Liver (tissue), 3 donors: ENCODE data around the gene ZNF273.

Experiments
- GABPA ChIP-seq, 2 donors: IDR thresholded peaks in 1 of 2; conservative IDR thresholded peaks in 1 of 2; 2 replicates each; pipeline ENCODE4 v1.6.1; 2016; ENCODE audit warnings: antibody characterized with exemption in 2 of 2, mild to moderate bottlenecking in 1 of 2, moderate library complexity in 1 of 2
- JUND ChIP-seq, 2 donors: IDR thresholded peaks; 2 replicates each; pipeline ENCODE4 v1.6.1; 2016; ENCODE audit warnings: antibody characterized with exemption in 2 of 2
- NR2F2 ChIP-seq: IDR thresholded peaks from 2 replicates; pipeline ENCODE4 v1.6.1; 2016; ENCODE audit warnings: antibody characterized with exemption
- RAD21 ChIP-seq, 2 donors: IDR thresholded peaks; 2 replicates each; pipeline ENCODE4 v1.6.1; 2016; ENCODE audit warnings: antibody characterized with exemption in 2 of 2, mild to moderate bottlenecking in 2 of 2
- SP1 ChIP-seq: IDR thresholded peaks from 2 replicates; pipeline ENCODE4 v1.6.1; 2018; ENCODE audit warnings: antibody characterized with exemption, mild to moderate bottlenecking
- TAF1 ChIP-seq: conservative IDR thresholded peaks from 2 replicates; pipeline ENCODE4 v1.6.1; 2016; ENCODE audit warnings: antibody characterized with exemption, mild to moderate bottlenecking
- YY1 ChIP-seq: IDR thresholded peaks from 2 replicates; pipeline ENCODE4 v1.6.1; 2016; ENCODE audit warnings: antibody characterized with exemption, mild to moderate bottlenecking
- TF ChIP-seq, protein P1 (sequence below): fragments of 150-350 bp; IDR thresholded peaks from 2 replicates; pipeline ENCODE4 v1.5.1; 2017; ENCODE audit warnings: improper control_type of control experiment, low read depth, low read length; ENCODE audit not compliant: missing input control
- TF ChIP-seq, protein P2 (sequence below): IDR thresholded peaks from 2 replicates; pipeline ENCODE4 v1.6.1; 2016; ENCODE audit warnings: antibody characterized with exemption
- TF ChIP-seq, protein P3 (sequence below): IDR thresholded peaks from 2 replicates; pipeline ENCODE4 v1.6.1; 2016; ENCODE audit warnings: antibody characterized with exemption, mild to moderate bottlenecking
- TF ChIP-seq, protein P4 (sequence below): IDR thresholded peaks from 2 replicates; pipeline ENCODE4 v1.6.1; 2016; ENCODE audit warnings: antibody characterized with exemption
- donor health status: healthy.
- donor health status: healthy.

DNA sequence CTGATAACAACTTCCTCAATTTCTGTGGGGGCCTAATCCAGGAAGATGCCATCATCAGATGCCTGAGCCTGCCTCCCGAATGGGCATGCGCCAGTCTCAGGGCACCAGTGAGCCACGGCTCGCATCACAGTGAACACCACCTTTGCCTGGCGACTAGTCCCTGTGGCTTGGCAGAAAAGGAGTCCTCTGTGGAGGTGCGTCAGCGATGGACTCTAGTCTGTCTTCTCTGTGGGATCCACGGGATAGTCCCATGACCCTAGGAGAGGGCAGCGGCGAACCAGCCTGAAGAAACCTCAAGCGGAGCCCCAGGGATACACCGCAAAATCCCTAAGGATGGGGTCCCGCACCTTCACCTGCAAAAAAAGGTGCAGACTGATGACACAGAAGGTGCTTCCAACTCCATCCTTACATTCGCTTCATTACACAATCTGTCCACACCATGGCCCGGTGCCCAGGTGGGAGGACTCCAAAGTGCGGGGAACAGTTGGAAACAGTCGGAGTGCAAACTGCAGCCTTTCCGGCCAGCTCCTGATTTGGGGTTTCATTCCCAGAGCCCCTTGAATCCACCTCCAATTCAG is 35.1 kb upstream of the ZNF273 start:
- TF ChIP-seq, protein P1, sequence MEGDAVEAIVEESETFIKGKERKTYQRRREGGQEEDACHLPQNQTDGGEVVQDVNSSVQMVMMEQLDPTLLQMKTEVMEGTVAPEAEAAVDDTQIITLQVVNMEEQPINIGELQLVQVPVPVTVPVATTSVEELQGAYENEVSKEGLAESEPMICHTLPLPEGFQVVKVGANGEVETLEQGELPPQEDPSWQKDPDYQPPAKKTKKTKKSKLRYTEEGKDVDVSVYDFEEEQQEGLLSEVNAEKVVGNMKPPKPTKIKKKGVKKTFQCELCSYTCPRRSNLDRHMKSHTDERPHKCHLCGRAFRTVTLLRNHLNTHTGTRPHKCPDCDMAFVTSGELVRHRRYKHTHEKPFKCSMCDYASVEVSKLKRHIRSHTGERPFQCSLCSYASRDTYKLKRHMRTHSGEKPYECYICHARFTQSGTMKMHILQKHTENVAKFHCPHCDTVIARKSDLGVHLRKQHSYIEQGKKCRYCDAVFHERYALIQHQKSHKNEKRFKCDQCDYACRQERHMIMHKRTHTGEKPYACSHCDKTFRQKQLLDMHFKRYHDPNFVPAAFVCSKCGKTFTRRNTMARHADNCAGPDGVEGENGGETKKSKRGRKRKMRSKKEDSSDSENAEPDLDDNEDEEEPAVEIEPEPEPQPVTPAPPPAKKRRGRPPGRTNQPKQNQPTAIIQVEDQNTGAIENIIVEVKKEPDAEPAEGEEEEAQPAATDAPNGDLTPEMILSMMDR: no peak
- TF ChIP-seq RAD21 (IDR thresholded peaks at IDR 0.05) (no peak), GABPA (IDR thresholded peaks at IDR 0.05 in 1 of 2, conservative IDR thresholded peaks at IDR 0.05 in 1 of 2) (no peak), YY1 (no peak), JUND (IDR thresholded peaks at IDR 0.05) (no peak), SP1 (no peak), NR2F2 (no peak), TAF1 (no peak)
- TF ChIP-seq, protein P2, sequence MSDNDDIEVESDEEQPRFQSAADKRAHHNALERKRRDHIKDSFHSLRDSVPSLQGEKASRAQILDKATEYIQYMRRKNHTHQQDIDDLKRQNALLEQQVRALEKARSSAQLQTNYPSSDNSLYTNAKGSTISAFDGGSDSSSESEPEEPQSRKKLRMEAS: no peak
- TF ChIP-seq, protein P3, sequence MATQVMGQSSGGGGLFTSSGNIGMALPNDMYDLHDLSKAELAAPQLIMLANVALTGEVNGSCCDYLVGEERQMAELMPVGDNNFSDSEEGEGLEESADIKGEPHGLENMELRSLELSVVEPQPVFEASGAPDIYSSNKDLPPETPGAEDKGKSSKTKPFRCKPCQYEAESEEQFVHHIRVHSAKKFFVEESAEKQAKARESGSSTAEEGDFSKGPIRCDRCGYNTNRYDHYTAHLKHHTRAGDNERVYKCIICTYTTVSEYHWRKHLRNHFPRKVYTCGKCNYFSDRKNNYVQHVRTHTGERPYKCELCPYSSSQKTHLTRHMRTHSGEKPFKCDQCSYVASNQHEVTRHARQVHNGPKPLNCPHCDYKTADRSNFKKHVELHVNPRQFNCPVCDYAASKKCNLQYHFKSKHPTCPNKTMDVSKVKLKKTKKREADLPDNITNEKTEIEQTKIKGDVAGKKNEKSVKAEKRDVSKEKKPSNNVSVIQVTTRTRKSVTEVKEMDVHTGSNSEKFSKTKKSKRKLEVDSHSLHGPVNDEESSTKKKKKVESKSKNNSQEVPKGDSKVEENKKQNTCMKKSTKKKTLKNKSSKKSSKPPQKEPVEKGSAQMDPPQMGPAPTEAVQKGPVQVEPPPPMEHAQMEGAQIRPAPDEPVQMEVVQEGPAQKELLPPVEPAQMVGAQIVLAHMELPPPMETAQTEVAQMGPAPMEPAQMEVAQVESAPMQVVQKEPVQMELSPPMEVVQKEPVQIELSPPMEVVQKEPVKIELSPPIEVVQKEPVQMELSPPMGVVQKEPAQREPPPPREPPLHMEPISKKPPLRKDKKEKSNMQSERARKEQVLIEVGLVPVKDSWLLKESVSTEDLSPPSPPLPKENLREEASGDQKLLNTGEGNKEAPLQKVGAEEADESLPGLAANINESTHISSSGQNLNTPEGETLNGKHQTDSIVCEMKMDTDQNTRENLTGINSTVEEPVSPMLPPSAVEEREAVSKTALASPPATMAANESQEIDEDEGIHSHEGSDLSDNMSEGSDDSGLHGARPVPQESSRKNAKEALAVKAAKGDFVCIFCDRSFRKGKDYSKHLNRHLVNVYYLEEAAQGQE: no peak
- TF ChIP-seq, protein P4, sequence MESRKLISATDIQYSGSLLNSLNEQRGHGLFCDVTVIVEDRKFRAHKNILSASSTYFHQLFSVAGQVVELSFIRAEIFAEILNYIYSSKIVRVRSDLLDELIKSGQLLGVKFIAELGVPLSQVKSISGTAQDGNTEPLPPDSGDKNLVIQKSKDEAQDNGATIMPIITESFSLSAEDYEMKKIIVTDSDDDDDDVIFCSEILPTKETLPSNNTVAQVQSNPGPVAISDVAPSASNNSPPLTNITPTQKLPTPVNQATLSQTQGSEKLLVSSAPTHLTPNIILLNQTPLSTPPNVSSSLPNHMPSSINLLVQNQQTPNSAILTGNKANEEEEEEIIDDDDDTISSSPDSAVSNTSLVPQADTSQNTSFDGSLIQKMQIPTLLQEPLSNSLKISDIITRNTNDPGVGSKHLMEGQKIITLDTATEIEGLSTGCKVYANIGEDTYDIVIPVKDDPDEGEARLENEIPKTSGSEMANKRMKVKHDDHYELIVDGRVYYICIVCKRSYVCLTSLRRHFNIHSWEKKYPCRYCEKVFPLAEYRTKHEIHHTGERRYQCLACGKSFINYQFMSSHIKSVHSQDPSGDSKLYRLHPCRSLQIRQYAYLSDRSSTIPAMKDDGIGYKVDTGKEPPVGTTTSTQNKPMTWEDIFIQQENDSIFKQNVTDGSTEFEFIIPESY: no peak
